WTC11 (cell line): ENCODE results near the gene RPL10. TPM values are rescaled to one million over a fixed set of nuclear protein-coding genes. Genes with fewer than 3 reads are reported as not detected.

Experiments used
- ATAC-seq: fragments of 200-7000 bp; cut with Tn5 transposase; 2 replicates; pipeline ENCODE4 v1.10.0; 2021; ENCODE audit warnings: mild to moderate bottlenecking, moderate library complexity
- CTCF ChIA-PET: fragments of 300-600 bp; sonication (Branson Sonifier 250); formaldehyde crosslinking; loops from one replicate; lab custom pipeline; 2021; ENCODE audit warnings: antibody characterized with exemption; lab: Charles Lee
- POLR2A ChIA-PET: fragments of 350-600 bp; sonication (Branson Sonifier 250); formaldehyde crosslinking; loops from one replicate; lab custom pipeline; 2021; ENCODE audit warnings: antibody characterized with exemption; lab: Charles Lee
- DNase-seq: peaks from one replicate; pipeline ENCODE4 v3.0.0; 2021; ENCODE audit warnings: low spot score
- H3K27ac Mint-ChIP-seq: 2 replicates; pipeline ENCODE4 v1.8.0; 2021; ENCODE audit warnings: mixed read lengths
- H3K27me3 Mint-ChIP-seq: 2 replicates; pipeline ENCODE4 v1.8.0; 2021; ENCODE audit warnings: low read depth, mild to moderate bottlenecking, moderate library complexity, mixed read lengths
- H3K36me3 Mint-ChIP-seq: 2 replicates; pipeline ENCODE4 v1.8.0; 2021; ENCODE audit warnings: mixed read lengths
- H3K4me1 Mint-ChIP-seq: 2 replicates; pipeline ENCODE4 v1.8.0; 2022; ENCODE audit warnings: mixed read lengths
- H3K4me3 Mint-ChIP-seq: 2 replicates; pipeline ENCODE4 v1.8.0; 2021; ENCODE audit warnings: mild to moderate bottlenecking, moderate library complexity, mixed read lengths
- H3K9me3 Mint-ChIP-seq: 2 replicates; pipeline ENCODE4 v1.8.0; 2021; ENCODE audit warnings: mixed read lengths
- ATF1 ChIP-seq: sonication (generic); formaldehyde crosslinking; IDR thresholded peaks from 2 replicates; pipeline ENCODE4 v1.8.1; 2023; ENCODE audit warnings: mild to moderate bottlenecking, moderate library complexity, missing genetic modification reagents
- ATF6 ChIP-seq: sonication (generic); formaldehyde crosslinking; IDR thresholded peaks from 2 replicates; pipeline ENCODE4 v1.8.1; 2023; ENCODE audit warnings: mild to moderate bottlenecking, missing genetic modification reagents
- CBFB ChIP-seq: sonication (generic); formaldehyde crosslinking; IDR thresholded peaks from 2 replicates; pipeline ENCODE4 v1.8.1; 2022; ENCODE audit warnings: mild to moderate bottlenecking, low read depth, missing genetic modification reagents
- CDX4 ChIP-seq: fragments of 250-450 bp; sonication (Bioruptor Pico); IDR thresholded peaks from 2 replicates; pipeline ENCODE4 v1.9.0; 2021; ENCODE audit warnings: moderate library complexity, mild to moderate bottlenecking, inconsistent platforms, borderline replicate concordance
- CTCF ChIP-seq: fragments of 200-600 bp; IDR thresholded peaks from 2 replicates; pipeline ENCODE4 v1.8.0; 2022; ENCODE audit warnings: antibody characterized with exemption
- E2F4 ChIP-seq: sonication (generic); formaldehyde crosslinking; IDR thresholded peaks from 2 replicates; pipeline ENCODE4 v1.8.1; 2022; ENCODE audit warnings: low read depth, mild to moderate bottlenecking, moderate library complexity, missing genetic modification reagents, borderline replicate concordance
- FOXP4 ChIP-seq: sonication (generic); formaldehyde crosslinking; IDR thresholded peaks from 2 replicates; pipeline ENCODE4 v1.8.0; 2022; ENCODE audit warnings: mild to moderate bottlenecking, missing genetic modification reagents
- GABPB1 ChIP-seq: sonication (generic); formaldehyde crosslinking; IDR thresholded peaks from 2 replicates; pipeline ENCODE4 v1.8.1; 2023; ENCODE audit warnings: mild to moderate bottlenecking, missing genetic modification reagents
- JAZF1 ChIP-seq: fragments of 250-450 bp; sonication (Bioruptor Pico); IDR thresholded peaks from 2 replicates; pipeline ENCODE4 v1.9.0; 2021; ENCODE audit warnings: moderate library complexity, mild to moderate bottlenecking, inconsistent platforms
- MAX ChIP-seq: sonication (generic); formaldehyde crosslinking; IDR thresholded peaks from 2 replicates; pipeline ENCODE4 v1.8.0; 2022; ENCODE audit warnings: mild to moderate bottlenecking, missing genetic modification reagents
- MXD4 ChIP-seq: fragments of 250-450 bp; sonication (Bioruptor Pico); IDR thresholded peaks from 2 replicates; pipeline ENCODE4 v1.8.0; 2021; ENCODE audit warnings: mild to moderate bottlenecking, moderate library complexity, borderline replicate concordance
- NR1H2 ChIP-seq: sonication (generic); formaldehyde crosslinking; IDR thresholded peaks from 2 replicates; pipeline ENCODE4 v1.9.0; 2021; ENCODE audit warnings: mild to moderate bottlenecking, moderate library complexity, missing genetic modification reagents
- NR2C2 ChIP-seq: sonication (generic); formaldehyde crosslinking; IDR thresholded peaks from 2 replicates; pipeline ENCODE4 v1.8.0; 2022; ENCODE audit warnings: mild to moderate bottlenecking, missing genetic modification reagents
- TEAD1 ChIP-seq: sonication (generic); formaldehyde crosslinking; IDR thresholded peaks from 2 replicates; pipeline ENCODE4 v1.8.0; 2022; ENCODE audit warnings: mild to moderate bottlenecking, missing genetic modification reagents
- USF1 ChIP-seq: sonication (generic); formaldehyde crosslinking; IDR thresholded peaks from 2 replicates; pipeline ENCODE4 v1.8.0; 2022; ENCODE audit warnings: mild to moderate bottlenecking, missing genetic modification reagents
- ZNF263 ChIP-seq: sonication (generic); formaldehyde crosslinking; IDR thresholded peaks from 2 replicates; pipeline ENCODE4 v1.8.1; 2022; ENCODE audit warnings: low read depth, mild to moderate bottlenecking, moderate library complexity, missing genetic modification reagents
- ZNF423 ChIP-seq: fragments of 250-450 bp; sonication (Bioruptor Pico); IDR thresholded peaks from 2 replicates; pipeline ENCODE4 v2.1.2; 2022; ENCODE audit warnings: mild to moderate bottlenecking, moderate library complexity
- ZNF512 ChIP-seq: sonication (generic); formaldehyde crosslinking; IDR thresholded peaks from 2 replicates; pipeline ENCODE4 v1.8.1; 2022; ENCODE audit warnings: missing genetic modification reagents, borderline replicate concordance
- ZSCAN18 ChIP-seq: fragments of 250-450 bp; sonication (Bioruptor Pico); IDR thresholded peaks from 2 replicates; pipeline ENCODE4 v2.1.2; 2022; ENCODE audit warnings: mild to moderate bottlenecking, moderate library complexity
- total RNA-seq: library from RNA; stranded (reverse); gene quantifications from 3 replicates; pipeline ENCODE4 v1.2.3, GENCODE V29; 2021

The RPL10 gene
- total RNA-seq, 1 experiment from 2014 or later, result 2,241 TPM

GRCh38 chrX:154379569-154379951 lies 18.6 kb upstream of the RPL10 start:
- CTCF ChIA-PET, result no interaction called here
- H3K4me1 Mint-ChIP-seq, result peaks cover 25% of the 10 kb centered on the region
- H3K4me3 Mint-ChIP-seq, result peak overlapping the region; percentile 85
- H3K27me3 Mint-ChIP-seq, result peaks cover 8% of the 10 kb centered on the region
- H3K36me3 Mint-ChIP-seq, result peaks cover 9% of the 10 kb centered on the region
- TF ChIP-seq NR1H2 (CRISPR knock-in tag) (no peak), MXD4 (no peak), CBFB (no peak), JAZF1 (no peak), TEAD1 (CRISPR knock-in tag) (no peak), FOXP4 (CRISPR knock-in tag) (no peak), E2F4 (no peak), ZNF512 (CRISPR knock-in tag) (no peak), USF1 (no peak), CTCF (no peak), NR2C2 (CRISPR knock-in tag) (no peak), ZSCAN18 (no peak), ATF1 (no peak), ZNF423 (CRISPR knock-in tag) (no peak), CDX4 (no peak), MAX (no peak), ZNF263 (CRISPR knock-in tag) (no peak), GABPB1 (CRISPR knock-in tag) (no peak), ATF6 (no peak)
- no peak overlapping the region for H3K27ac Mint-ChIP-seq
- ATAC-seq (no peak), DNase-seq (no peak)
- H3K9me3 Mint-ChIP-seq, result no peaks in the 10 kb centered on the region
- POLR2A ChIA-PET, result interaction anchor here (0.6 to 3.3 kb wide), 5 partner anchors 9 to 153 kb away, joined by 3 to 13 read pairs (median 5); partner anchors contain the start of genes DNASE1L1 and RPL10
